ENCODE measurements around the gene SLIT1. TPM values are rescaled to one million over a fixed set of nuclear protein-coding genes. Genes with fewer than 3 reads are reported as not detected.

SLIT1 gene
- total RNA-seq, 2 donors from 2014 or later, result 0.06 to 0.25 TPM

DNA sequence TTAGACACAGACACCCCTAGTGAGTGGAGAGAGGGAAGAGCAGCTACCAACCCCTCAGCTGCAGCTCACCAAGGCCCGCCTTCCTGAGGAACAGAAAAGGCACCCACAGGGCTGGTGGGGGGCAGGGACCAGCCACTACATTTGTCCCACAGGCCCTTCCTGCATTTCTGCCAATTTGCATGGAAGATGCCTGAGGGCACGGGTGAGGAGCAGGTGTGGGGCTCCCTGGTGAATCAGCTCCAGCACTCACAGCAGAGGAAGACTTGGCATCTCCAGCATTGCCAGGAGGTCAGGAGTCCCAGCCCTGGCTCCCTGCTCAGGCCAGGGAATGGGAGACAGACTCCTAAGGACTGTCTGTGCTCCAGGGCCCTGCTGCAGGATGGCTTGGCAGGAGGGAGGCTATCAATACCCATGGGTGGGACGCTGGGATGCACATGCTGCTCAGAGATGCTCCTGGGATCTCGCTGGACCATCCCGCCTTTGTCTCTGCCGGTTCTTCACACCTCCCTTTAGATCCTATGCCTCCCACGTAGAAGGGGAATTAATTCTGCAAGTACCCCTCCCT, 109.7 kb downstream of the SLIT1 start:
- no peak for ATAC-seq
- no peak for DNase-seq
- intact Hi-C loops (cut with DNase I, micrococcal nuclease), result no loop called here

DNA sequence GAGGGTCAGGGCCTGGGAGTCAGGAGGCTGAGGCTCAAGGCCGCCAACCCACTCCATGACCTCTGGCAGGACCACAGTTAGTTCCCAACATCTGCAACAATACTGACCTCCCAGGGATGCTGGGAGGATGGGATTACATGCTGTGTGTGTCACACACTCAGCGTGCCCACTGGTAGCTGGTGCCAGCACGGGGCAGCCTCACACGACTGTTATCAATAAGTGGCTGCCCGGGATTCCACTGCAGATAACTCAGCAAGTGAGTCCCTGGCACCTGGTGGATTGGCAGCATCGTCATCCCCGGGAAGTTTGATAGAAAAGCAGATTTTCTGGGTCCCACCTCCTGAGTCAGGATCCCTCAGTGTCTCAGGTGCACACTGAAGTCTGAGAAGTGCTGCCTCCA, 110.3 kb downstream of the SLIT1 start:
- intact Hi-C loops (cut with DNase I, micrococcal nuclease), result no loop called here
- DNase-seq, result no peak
- ATAC-seq, result no peak

GRCh38 chr10:97074256-97075145, 111.3 kb downstream of the SLIT1 start:
- intact Hi-C loops (cut with DNase I, micrococcal nuclease), result loop anchor here (5.0 kb wide), 3 partner anchors 133 to 148 kb away; no protein-coding TSS in a partner anchor
- DNase-seq (no peak), ATAC-seq (no peak)

DNA sequence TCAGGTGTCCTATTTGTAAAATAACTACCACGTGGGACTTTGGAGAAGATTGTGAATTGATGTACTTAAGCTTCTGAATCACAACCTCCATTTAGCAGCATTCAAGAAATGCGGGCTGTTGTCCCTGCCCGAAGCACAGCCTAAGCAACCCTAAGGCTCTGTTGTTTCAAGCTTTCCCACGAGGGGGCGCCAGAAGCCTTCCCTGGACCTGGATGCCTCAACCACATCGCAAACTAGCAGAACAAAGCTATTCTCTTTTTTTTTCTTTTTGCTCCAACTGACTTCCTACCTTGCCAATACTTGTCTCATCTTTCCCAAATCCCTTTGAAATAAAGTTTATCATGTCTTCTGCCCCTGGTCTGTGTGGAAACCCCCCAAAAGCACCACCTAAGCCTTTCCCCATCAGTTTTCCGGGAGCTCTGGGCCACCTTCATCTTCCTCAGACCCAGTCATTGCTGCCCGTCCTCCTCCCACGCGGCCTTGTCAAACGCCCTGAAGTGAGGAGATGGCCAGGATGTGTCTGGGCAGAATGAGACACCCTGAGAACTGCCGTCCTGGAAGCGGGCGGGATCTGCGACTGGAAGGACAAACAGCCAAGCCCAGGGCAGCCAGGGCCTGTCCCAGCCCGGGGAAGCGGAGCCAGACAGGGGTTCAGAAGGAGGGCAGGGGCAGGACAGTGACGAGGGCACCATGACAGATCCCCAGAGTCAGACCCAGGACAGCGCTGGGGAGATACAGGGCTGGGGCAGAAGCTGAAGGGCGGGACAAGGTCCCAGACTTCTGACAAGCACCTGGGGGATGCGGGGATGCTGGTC, 112.7 kb downstream of the SLIT1 start:
- intact Hi-C loops (cut with DNase I, micrococcal nuclease), result loop anchor here (5.0 kb wide), 3 partner anchors 134 to 149 kb away; no protein-coding TSS in a partner anchor
- DNase-seq (peak; percentile 51 to 86), ATAC-seq (peak; percentile 78)

- intact Hi-C loops (cut with DNase I, micrococcal nuclease), result loop anchor here (5.0 kb wide), 3 partner anchors 136 to 151 kb away; no protein-coding TSS in a partner anchor
- ATAC-seq (no peak), DNase-seq (no peak)
Measured at GRCh38 chr10:97071496-97071895, 114.3 kb downstream of the SLIT1 start.

- no peak for ATAC-seq
- no peak for DNase-seq
- intact Hi-C loops (cut with DNase I, micrococcal nuclease), result loop anchor here (5.0 kb wide), 3 partner anchors 138 to 153 kb away; no protein-coding TSS in a partner anchor
Measured at GRCh38 chr10:97069576-97070362, 116.0 kb downstream of the SLIT1 start.

DNA sequence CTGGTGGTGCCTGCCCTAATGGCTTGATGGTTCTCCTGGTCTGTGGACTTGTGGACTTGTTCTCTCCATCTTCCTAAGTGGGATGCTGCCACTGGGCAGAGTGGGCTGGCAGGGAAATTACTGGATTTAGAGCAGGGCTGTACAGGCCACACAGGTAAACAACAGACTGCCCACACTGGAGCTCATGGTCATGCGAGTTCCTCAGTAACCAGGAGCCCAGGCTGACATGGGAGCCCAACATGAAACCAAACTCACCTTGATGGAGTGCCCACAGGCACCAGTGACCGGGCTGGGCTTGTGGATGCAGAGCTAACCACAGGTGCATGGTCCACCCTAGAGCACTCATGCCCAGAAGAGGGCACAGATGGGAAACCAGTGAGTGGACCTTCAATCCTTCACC, 116.7 kb downstream of the SLIT1 start:
- ATAC-seq (no peak), DNase-seq (no peak)
- intact Hi-C loops (cut with DNase I, micrococcal nuclease), result no loop called here

DNA sequence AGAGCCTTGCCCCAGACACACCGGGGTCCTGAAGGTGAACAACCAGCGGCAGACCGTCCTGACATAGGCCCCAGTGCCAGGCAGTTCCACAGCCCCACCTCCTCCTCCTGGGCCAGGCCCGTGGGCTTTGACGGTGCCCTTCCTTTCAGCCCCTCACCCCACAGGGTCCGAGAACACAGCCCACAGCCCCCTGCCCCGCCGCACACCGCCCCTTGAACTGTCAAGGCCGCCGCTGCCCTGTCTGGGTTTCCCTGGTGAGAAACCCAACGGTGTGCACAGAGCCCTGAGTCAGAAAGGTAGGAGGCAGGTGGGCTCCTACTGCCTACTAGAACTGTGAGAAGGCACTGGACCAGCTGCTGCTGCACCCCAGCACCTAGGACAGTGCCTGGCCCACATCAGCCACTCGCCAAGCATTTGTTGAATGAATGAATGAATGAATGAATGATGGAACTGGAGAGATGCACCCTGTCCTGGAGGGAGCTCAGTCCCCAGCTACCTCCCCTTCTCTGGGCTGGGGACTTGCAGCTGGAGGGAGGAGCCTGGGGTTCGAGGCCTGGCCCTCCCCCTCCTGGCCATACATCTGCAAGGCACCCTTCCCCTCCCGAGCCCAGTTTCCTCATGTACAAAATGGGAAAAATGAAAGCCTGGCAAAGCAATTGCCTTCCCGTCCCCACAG, 117.9 kb downstream of the SLIT1 start:
- DNase-seq, result no peak
- intact Hi-C loops (cut with DNase I, micrococcal nuclease), result no loop called here
- ATAC-seq, result no peak

GRCh38 chr10:97066877-97067555, 118.7 kb downstream of the SLIT1 start:
- no peak for ATAC-seq
- intact Hi-C loops (cut with DNase I, micrococcal nuclease), result no loop called here
- DNase-seq, result no peak

DNA sequence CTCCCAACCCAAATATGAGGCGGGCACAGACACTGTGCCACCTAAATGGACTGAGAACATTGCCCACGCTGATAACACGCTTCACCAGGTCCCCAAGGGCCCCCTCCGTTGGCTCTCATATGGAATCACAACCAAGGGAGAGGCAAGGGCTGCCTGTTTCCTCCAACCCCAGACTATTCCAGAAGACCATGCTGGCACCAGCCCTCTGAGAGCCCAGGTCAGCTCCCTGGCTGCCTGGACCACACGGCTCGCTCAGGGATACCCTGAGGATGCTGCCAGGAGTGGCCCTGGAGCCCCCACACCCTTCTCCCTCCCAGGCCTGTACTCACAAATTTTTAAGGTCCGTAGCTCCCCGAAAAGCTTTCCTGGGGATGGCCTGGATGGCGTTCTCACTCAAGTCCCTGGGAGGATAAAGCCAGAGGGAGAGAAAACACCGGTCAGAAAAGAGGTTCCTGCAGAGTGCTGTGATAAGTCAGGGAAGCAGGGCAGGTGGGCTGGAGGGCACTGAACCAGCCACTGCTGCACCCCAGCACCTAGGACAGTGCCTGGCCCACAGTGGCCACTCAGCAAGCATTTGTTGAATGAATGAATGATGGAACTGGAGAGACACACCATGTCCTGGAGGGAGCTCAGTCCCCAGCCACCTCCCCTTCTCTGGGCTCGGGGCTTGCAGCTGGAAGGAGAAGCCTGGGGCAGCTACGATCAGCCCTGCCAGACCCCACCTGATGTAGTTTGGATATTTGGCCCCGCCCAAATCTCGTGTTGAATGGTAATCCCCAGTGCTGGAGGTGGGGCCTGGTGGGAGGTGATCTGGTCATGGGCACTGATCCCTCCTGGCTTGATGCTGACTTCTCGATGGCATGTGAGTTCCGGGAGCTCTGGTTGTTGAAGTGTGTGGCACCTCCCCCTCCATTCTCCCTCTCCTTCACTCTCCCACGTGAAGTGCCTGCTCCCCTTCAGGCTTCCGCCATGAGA, 119.8 kb downstream of the SLIT1 start:
- intact Hi-C loops (cut with DNase I, micrococcal nuclease), result no loop called here
- ATAC-seq (no peak), DNase-seq (no peak)

GRCh38 chr10:97065128-97065527, 120.6 kb downstream of the SLIT1 start:
- intact Hi-C loops (cut with DNase I, micrococcal nuclease), result no loop called here
- DNase-seq (no peak), ATAC-seq (no peak)

GRCh38 chr10:97063983-97064837, 121.5 kb downstream of the SLIT1 start:
- DNase-seq, result no peak
- ATAC-seq, result no peak
- intact Hi-C loops (cut with DNase I, micrococcal nuclease), result no loop called here

- no peak for DNase-seq
- intact Hi-C loops (cut with DNase I, micrococcal nuclease), result no loop called here
- no peak for ATAC-seq
Measured at GRCh38 chr10:97063271-97063982, 122.3 kb downstream of the SLIT1 start.

GRCh38 chr10:97062456-97062855, 123.3 kb downstream of the SLIT1 start:
- DNase-seq, result no peak
- intact Hi-C loops (cut with DNase I, micrococcal nuclease), result no loop called here
- ATAC-seq, result no peak

- intact Hi-C loops (cut with DNase I, micrococcal nuclease), result no loop called here
- DNase-seq, result no peak
- ATAC-seq, result no peak
Measured at GRCh38 chr10:97062046-97062445, 123.7 kb downstream of the SLIT1 start.

Data from left colon (tissue), 2 donors.